GM12875 (cell line): ENCODE results near the gene CELF2.

Experiments used
- H3K4me3 ChIP-seq: one replicate; pipeline ENCODE4 v1.5.1; 2011; ENCODE audit warnings: low read depth, low read length, control low read depth
- CTCF ChIP-seq: IDR thresholded peaks from 2 replicates; pipeline ENCODE4 v1.5.1; 2011; ENCODE audit warnings: low read depth, mild to moderate bottlenecking, control low read depth, inconsistent platforms, low read length, moderate library complexity, borderline replicate concordance; ENCODE audit not compliant: insufficient read depth

The CELF2 gene

GRCh38 chr10:11301571-11302111 lies 284.0 kb downstream of the CELF2 start:
- no peak overlapping the region for H3K4me3 ChIP-seq
- TF ChIP-seq CTCF, result no peak

DNA sequence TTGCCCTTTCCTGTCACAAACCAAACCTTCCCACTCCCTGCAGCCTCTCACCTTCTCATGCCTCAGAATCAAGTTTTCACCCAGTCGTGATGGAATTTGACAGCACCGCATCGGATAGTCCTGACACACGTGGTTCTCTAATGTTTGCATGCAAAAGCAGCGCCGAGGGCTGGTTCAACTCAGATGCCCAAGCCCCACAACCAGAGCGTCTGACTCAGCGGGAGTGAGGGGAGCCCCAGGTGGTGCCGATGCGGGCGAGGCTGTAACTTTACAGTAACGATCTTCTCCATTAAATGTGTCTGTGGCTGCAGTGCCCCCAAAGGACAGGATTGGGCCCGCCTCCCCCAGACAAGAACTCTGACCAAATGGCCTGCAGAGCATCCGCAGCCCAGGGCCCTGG lies 284.5 kb downstream of the CELF2 start:
- TF ChIP-seq CTCF, result no peak
- H3K4me3 ChIP-seq, result no peak overlapping the region

GRCh38 chr10:11303361-11304170 lies 285.9 kb downstream of the CELF2 start:
- no peak overlapping the region for H3K4me3 ChIP-seq
- TF ChIP-seq CTCF, result no peak

DNA sequence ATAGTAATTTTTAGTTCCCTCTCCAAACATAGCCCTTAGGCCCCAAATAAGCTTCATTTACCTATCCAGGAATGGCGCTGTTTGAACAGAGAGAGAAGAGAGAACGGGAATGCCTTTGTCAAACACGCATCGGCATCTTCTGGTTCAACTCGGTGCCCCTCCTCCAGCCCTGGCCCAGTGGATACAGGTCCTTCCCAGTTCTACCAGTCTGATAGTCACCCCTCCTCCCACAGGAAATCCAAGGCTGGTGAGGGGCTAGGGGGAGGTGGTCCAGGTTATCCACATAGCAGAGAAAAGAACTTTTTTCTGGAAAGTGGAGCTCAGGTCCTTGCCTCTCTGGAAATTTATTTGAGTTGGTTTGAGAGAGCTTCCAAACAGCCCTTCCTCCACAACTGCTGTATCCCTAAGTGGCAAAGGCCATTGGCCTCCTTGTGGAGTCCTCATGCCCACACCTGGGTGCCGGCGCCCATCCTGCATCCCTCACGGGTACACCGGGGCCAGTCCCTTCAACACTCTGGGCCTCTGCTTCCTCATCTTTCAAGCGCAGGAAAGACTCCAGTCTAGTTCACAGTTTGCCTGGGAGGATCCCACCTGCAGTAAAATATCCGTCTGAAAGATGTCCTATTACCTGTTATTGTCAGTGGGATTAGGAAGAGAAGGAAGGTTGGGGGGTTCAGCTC lies 287.4 kb downstream of the CELF2 start:
- H3K4me3 ChIP-seq, result no peak overlapping the region
- TF ChIP-seq CTCF, result no peak

DNA sequence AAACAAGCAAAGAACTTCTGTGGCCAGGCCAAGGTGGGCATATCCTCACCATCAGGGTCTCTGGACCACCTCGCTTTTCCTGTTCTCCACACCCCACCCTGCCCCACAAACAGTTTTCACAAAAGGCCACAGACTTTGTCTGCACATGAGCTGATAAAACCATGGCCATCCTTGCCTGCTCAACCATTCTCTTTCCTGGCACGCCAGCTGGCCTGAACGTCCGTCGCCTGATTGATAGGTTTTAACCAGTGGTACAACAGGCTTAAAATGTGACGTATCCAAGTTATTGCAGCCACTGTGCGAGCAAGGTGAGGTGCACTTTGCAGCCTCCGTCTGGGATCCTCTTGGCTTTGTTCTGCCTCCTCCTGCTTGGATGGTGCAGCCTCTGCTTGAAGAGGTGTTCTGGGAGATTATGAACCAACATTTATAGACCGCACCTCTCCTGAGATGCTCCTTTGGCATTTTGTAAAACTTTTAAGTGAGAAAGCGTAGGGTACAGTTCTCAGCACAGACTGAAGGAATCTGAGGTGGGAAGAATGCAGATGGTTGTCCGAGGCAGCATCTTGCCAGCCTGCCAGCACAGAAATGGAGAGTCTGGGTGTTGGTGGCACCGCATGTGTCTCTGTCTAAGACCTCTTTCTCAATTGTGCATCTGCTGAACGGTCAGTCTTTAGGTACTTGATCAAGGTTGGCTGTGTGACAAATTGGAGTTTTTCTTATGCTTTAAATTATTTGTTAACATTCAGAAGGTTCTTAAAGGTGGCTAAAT lies 288.3 kb downstream of the CELF2 start:
- no peak overlapping the region for H3K4me3 ChIP-seq
- TF ChIP-seq CTCF, result no peak

DNA sequence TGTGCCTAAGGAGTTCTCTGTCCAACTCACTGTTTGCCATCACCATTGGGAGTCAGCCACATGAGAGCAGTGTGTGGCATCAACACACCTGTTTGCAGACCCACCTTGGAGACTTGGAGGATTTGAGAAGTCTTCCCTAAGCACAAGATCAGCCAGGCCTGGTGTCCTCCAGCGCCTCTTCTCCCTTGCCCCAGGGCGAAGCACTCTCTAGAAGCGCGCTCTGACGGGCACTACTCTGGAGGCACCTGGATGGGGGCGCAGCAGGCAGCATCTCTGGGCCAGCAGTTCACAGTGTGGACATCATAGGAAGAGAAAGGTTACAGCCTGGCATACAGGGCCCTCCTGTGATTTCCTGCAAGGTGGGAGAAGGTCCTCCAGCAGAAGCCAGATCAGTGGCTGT lies 289.3 kb downstream of the CELF2 start:
- no peak for TF ChIP-seq CTCF
- H3K4me3 ChIP-seq, result no peak overlapping the region
